Activated CD4-positive, alpha-beta T cell treated with anti-CD3 and anti-CD28 coated beads, Interleukin-2, amount 50 U/mL, for 48 hours (primary cell): ENCODE data around the gene TAF11L14.

ENCODE experiments used
- DNase-seq, 2 experiments: peaks; one replicate each; pipeline ENCODE4 v3.0.0-alpha.2; 2020

TAF11L14 gene

DNA sequence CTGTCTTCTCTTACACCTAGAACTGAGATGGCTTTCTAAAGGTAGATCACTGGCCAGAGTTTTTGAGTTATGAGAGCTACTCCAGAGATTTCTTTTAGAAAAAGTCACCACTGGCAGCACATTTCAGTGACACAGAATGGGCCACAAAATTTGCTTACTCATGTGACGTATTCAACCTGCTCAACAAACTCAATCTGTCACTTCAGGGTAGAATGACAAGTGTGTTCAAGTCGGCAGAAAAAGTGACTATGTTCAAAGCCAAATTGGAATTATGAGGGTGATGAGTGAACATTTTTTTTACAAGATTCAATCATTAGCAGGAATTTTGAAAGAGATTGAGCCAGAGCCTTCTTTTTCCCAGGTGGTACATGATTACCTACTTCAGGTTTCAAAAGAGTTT is 46.5 kb downstream of the TAF11L14 start:
- no peak for DNase-seq
